PC-3 (cell line): ENCODE measurements around the gene ARHGEF4. TPM values are rescaled to one million over a fixed set of nuclear protein-coding genes. Genes with fewer than 3 reads are reported as not detected.

ENCODE experiments used
- ATAC-seq: fragments of 200-7000 bp; cut with Tn5 transposase; 2 replicates; pipeline ENCODE4 v1.9.1; 2020; ENCODE audit warnings: mild to moderate bottlenecking, moderate library complexity
- BruUV-seq: library from RNA; stranded (reverse); fragments of 400-500 nt; replicated peaks from 2 replicates; lab custom pipeline; 2021; lab: Mats Ljungman, UMichigan
- CTCF ChIA-PET: fragments of 300-600 bp; sonication (Branson Sonifier 250); formaldehyde crosslinking; loops from one replicate; lab custom pipeline; 2022; ENCODE audit warnings: antibody characterized with exemption; lab: Charles Lee
- POLR2A ChIA-PET: fragments of 300-600 bp; sonication (Branson Sonifier 250); formaldehyde crosslinking; loops from one replicate; lab custom pipeline; 2022; ENCODE audit warnings: antibody characterized with exemption; ENCODE audit not compliant: unreplicated experiment; lab: Charles Lee
- DNase-seq: peaks from one replicate; pipeline ENCODE4 v3.0.0-alpha.2; 2015
- H2AFZ ChIP-seq: fragments of 300-600 bp; sonication (generic); 2 replicates; pipeline ENCODE4 v1.6.0; 2016; ENCODE audit warnings: antibody characterized with exemption, low read length
- H3F3A ChIP-seq: fragments of 300-600 bp; sonication (generic); one replicate; pipeline ENCODE4 v1.6.0; 2017; ENCODE audit warnings: antibody characterized with exemption, low read length, control low read depth, mild to moderate bottlenecking; ENCODE audit not compliant: unreplicated experiment
- H3K27ac ChIP-seq: fragments of 300-600 bp; sonication (generic); 2 replicates; pipeline ENCODE4 v1.5.1; 2016; ENCODE audit warnings: mild to moderate bottlenecking, low read length
- H3K27me3 ChIP-seq: fragments of 300-600 bp; sonication (generic); 2 replicates; pipeline ENCODE4 v1.6.1; 2016; ENCODE audit warnings: low read length, mixed read lengths
- H3K36me3 ChIP-seq: fragments of 300-600 bp; sonication (generic); 2 replicates; pipeline ENCODE4 v1.6.1; 2016; ENCODE audit warnings: low read depth, mixed run types, low read length, mixed read lengths
- H3K4me1 ChIP-seq: fragments of 300-600 bp; sonication (generic); 2 replicates; pipeline ENCODE4 v1.5.1; 2016; ENCODE audit warnings: low read length; ENCODE audit not compliant: insufficient read depth
- H3K4me2 ChIP-seq: fragments of 300-600 bp; sonication (generic); 2 replicates; pipeline ENCODE4 v1.6.0; 2016; ENCODE audit warnings: low read length
- H3K4me3 ChIP-seq: fragments of 300-600 bp; sonication (generic); 2 replicates; pipeline ENCODE4 v1.5.1; 2016; ENCODE audit warnings: mild to moderate bottlenecking, low read length, mixed read lengths
- H3K79me2 ChIP-seq: fragments of 300-600 bp; sonication (generic); 2 replicates; pipeline ENCODE4 v1.6.1; 2017; ENCODE audit warnings: low read length, mixed read lengths
- H3K9ac ChIP-seq: fragments of 300-600 bp; sonication (generic); 2 replicates; pipeline ENCODE4 v1.6.0; 2016; ENCODE audit warnings: mild to moderate bottlenecking, low read length
- H3K9me2 ChIP-seq: fragments of 300-600 bp; sonication (generic); replicated peaks from 2 replicates; pipeline ENCODE4 v1.6.1; 2016; ENCODE audit warnings: mixed run types, low read length, mixed read lengths
- H3K9me3 ChIP-seq: fragments of 300-600 bp; sonication (generic); 2 replicates; pipeline ENCODE4 v1.6.1; 2016; ENCODE audit warnings: low read length, mixed read lengths
- H4K20me1 ChIP-seq: fragments of 300-600 bp; sonication (generic); 2 replicates; pipeline ENCODE4 v1.6.1; 2016; ENCODE audit warnings: low read length, mixed read lengths
- CTCF ChIP-seq: fragments of 300-600 bp; sonication (generic); conservative IDR thresholded peaks from 2 replicates; pipeline ENCODE4 v1.5.1; 2017; ENCODE audit warnings: antibody characterized with exemption, low read depth, mild to moderate bottlenecking, low read length
- EZH2 ChIP-seq: fragments of 300-600 bp; sonication (generic); IDR thresholded peaks from one replicate; pipeline ENCODE4 v1.6.1; 2017; ENCODE audit warnings: antibody characterized with exemption, mild to moderate bottlenecking, low read length; ENCODE audit not compliant: unreplicated experiment
- EZH2phosphoT487 ChIP-seq: fragments of 300-600 bp; sonication (generic); IDR thresholded peaks from 2 replicates; pipeline ENCODE4 v1.6.1; 2018; ENCODE audit warnings: mild to moderate bottlenecking, antibody characterized with exemption, low read length, borderline replicate concordance
- intact Hi-C: fragments of 100-400 bp; cut with micrococcal nuclease; formaldehyde crosslinking; loops from 2 replicates; pipeline ENCODE4 v1.9.0; 2023
- total RNA-seq: library from RNA; depleted of rRNA; stranded (reverse); fragments of >200 nt; gene quantifications from 2 replicates; pipeline ENCODE4 v1.2.3, GENCODE V29; 2014

ARHGEF4 gene
- total RNA-seq, 1 experiment from 2014 or later: 21.5 TPM

GRCh38 chr2:130823886-130824491 lies 12.7 kb upstream of the ARHGEF4 start:
- TF ChIP-seq CTCF (no peak), EZH2 (no peak)
- Histone ChIP-seq H4K20me1 (no peaks in the 10 kb centered on the region), H3K4me1 (peaks cover 46% of the 10 kb centered on the region), H3K9me3 (no peaks in the 10 kb centered on the region), H3K27ac (peak overlapping the region; percentile 97), H3K4me2 (peak overlapping the region; percentile 67), H3K27me3 (no peaks in the 10 kb centered on the region), H3K4me3 (no peak overlapping the region), H3F3A (no peaks in the 10 kb centered on the region), H3K9me2 (no peaks in the 10 kb centered on the region), H3K79me2 (no peaks in the 10 kb centered on the region), H3K36me3 (no peaks in the 10 kb centered on the region), H3K9ac (peak overlapping the region; percentile 84), H2AFZ (no peak overlapping the region)
- no TSS peak for BruUV-seq
- intact Hi-C loops: loop anchor here (1.0 kb wide), 1 partner anchor 26 kb away; no protein-coding TSS in a partner anchor
- CTCF ChIA-PET: interaction anchor here (0.6 to 1.4 kb wide), 2 partner anchors 23 to 26 kb away, joined by 3 to 10 read pairs; no protein-coding TSS in a partner anchor
- POLR2A ChIA-PET: no interaction called here
- no peak for ATAC-seq
- no peak for DNase-seq

GRCh38 chr2:130824492-130825061 lies 12.1 kb upstream of the ARHGEF4 start:
- CTCF ChIA-PET: interaction anchor here (0.6 to 1.4 kb wide), 3 partner anchors 24 to 56 kb away, joined by 3 to 10 read pairs (median 4); no protein-coding TSS in a partner anchor
- H3K4me2 ChIP-seq: peak overlapping the region; percentile 70
- H2AFZ ChIP-seq: no peak overlapping the region
- no peaks in the 10 kb centered on the region for H3K79me2 ChIP-seq
- H3K4me3 ChIP-seq: no peak overlapping the region
- H3K27ac ChIP-seq: peak overlapping the region; percentile 97
- no peaks in the 10 kb centered on the region for H3K9me2 ChIP-seq
- POLR2A ChIA-PET: interaction anchor here (0.7 kb wide), 1 partner anchor 584 kb away, joined by 3 read pairs; no protein-coding TSS in a partner anchor
- BruUV-seq: no TSS peak
- H3K4me1 ChIP-seq: peaks cover 52% of the 10 kb centered on the region
- no peaks in the 10 kb centered on the region for H3K9me3 ChIP-seq
- no peaks in the 10 kb centered on the region for H3K27me3 ChIP-seq
- H3K9ac ChIP-seq: peak overlapping the region; percentile 84
- H4K20me1 ChIP-seq: no peaks in the 10 kb centered on the region
- H3K36me3 ChIP-seq: no peaks in the 10 kb centered on the region
- peak; percentile 92 for DNase-seq
- no peaks in the 10 kb centered on the region for H3F3A ChIP-seq
- intact Hi-C loops: loop anchor here (1.0 kb wide), 1 partner anchor 26 kb away; no protein-coding TSS in a partner anchor
- ATAC-seq: peak; percentile 30
- no peak for TF ChIP-seq EZH2phosphoT487
- TF ChIP-seq EZH2: no peak
- no peak for TF ChIP-seq CTCF
